Ectodermal cell (in vitro differentiated cells): Measurements from ENCODE around the gene MRAP.

ENCODE experiments used
- H3K27ac ChIP-seq: 2 replicates; pipeline ENCODE4 v1.7.0; 2013; ENCODE audit warnings: mild to moderate bottlenecking, low read depth, low read length; ENCODE audit not compliant: insufficient read depth, poor library complexity, severe bottlenecking
- H3K27me3 ChIP-seq: 2 replicates; pipeline ENCODE4 v1.7.0; 2013; ENCODE audit warnings: mild to moderate bottlenecking, low read length; ENCODE audit not compliant: insufficient read depth, control insufficient read depth, poor library complexity, severe bottlenecking
- H3K36me3 ChIP-seq: one replicate; pipeline ENCODE4 v1.7.0; 2013; ENCODE audit warnings: low read length; ENCODE audit not compliant: control insufficient read depth, insufficient read depth
- H3K4me1 ChIP-seq: one replicate; pipeline ENCODE4 v1.7.0; 2013; ENCODE audit warnings: low read length; ENCODE audit not compliant: control insufficient read depth, insufficient read depth
- H3K4me3 ChIP-seq: 2 replicates; pipeline ENCODE4 v1.7.0; 2013; ENCODE audit warnings: low read depth, low read length, control low read depth; ENCODE audit not compliant: insufficient read depth
- H3K9me3 ChIP-seq: 2 replicates; pipeline ENCODE4 v1.7.0; 2013; ENCODE audit warnings: mild to moderate bottlenecking, low read length, moderate library complexity; ENCODE audit not compliant: control insufficient read depth
- WGBS, 2 experiments: methylation state at CpG; one replicate each; pipeline ENCODE4 v1.1.7; 2013; ENCODE audit warnings: missing lambda C conversion rate in 2 of 2; 5-methylcytosine and 5-hydroxymethylcytosine counted together

Gene MRAP

GRCh38 chr21:32320059-32320458 is 21.4 kb downstream of the MRAP start:
- H3K4me3 ChIP-seq, result no peak overlapping the region
- no peaks in the 10 kb centered on the region for H3K4me1 ChIP-seq
- no peak overlapping the region for H3K27ac ChIP-seq
- WGBS, 2 experiments, result 90 to 94% methylated on average over 6 of the region's 6 CpGs
- H3K27me3 ChIP-seq, result no peaks in the 10 kb centered on the region
- H3K36me3 ChIP-seq, result peaks cover 47% of the 10 kb centered on the region
- no peaks in the 10 kb centered on the region for H3K9me3 ChIP-seq

GRCh38 chr21:32320726-32321125 is 22.1 kb downstream of the MRAP start:
- no peaks in the 10 kb centered on the region for H3K9me3 ChIP-seq
- no peaks in the 10 kb centered on the region for H3K27me3 ChIP-seq
- H3K36me3 ChIP-seq, result peaks cover 45% of the 10 kb centered on the region
- no peak overlapping the region for H3K4me3 ChIP-seq
- WGBS, 2 experiments, result 93 to 95% methylated on average over 13 of the region's 13 CpGs
- H3K27ac ChIP-seq, result no peak overlapping the region
- no peaks in the 10 kb centered on the region for H3K4me1 ChIP-seq

- no peaks in the 10 kb centered on the region for H3K9me3 ChIP-seq
- peaks cover 41% of the 10 kb centered on the region for H3K36me3 ChIP-seq
- WGBS, 2 experiments, result 94 to 96% methylated on average over 13 of the region's 13 CpGs
- H3K4me1 ChIP-seq, result no peaks in the 10 kb centered on the region
- H3K27ac ChIP-seq, result no peak overlapping the region
- no peaks in the 10 kb centered on the region for H3K27me3 ChIP-seq
- no peak overlapping the region for H3K4me3 ChIP-seq
Observed at GRCh38 chr21:32321480-32321879, 22.8 kb downstream of the MRAP start.

- WGBS, 2 experiments, result 96% methylated on average over 11 of the region's 12 CpGs
- no peaks in the 10 kb centered on the region for H3K9me3 ChIP-seq
- no peak overlapping the region for H3K27ac ChIP-seq
- H3K4me3 ChIP-seq, result no peak overlapping the region
- no peaks in the 10 kb centered on the region for H3K4me1 ChIP-seq
- H3K27me3 ChIP-seq, result no peaks in the 10 kb centered on the region
- peaks cover 37% of the 10 kb centered on the region for H3K36me3 ChIP-seq
Observed at GRCh38 chr21:32322103-32322502, 23.4 kb downstream of the MRAP start.

GRCh38 chr21:32322676-32323075 is 24.0 kb downstream of the MRAP start:
- H3K9me3 ChIP-seq, result no peaks in the 10 kb centered on the region
- no peak overlapping the region for H3K4me3 ChIP-seq
- H3K27ac ChIP-seq, result no peak overlapping the region
- WGBS, 2 experiments, result 89 to 90% methylated on average over 10 of the region's 10 CpGs
- peaks cover 32% of the 10 kb centered on the region for H3K36me3 ChIP-seq
- H3K27me3 ChIP-seq, result no peaks in the 10 kb centered on the region
- H3K4me1 ChIP-seq, result no peaks in the 10 kb centered on the region

GRCh38 chr21:32325706-32326105 is 27.1 kb downstream of the MRAP start:
- no peak overlapping the region for H3K27ac ChIP-seq
- H3K4me1 ChIP-seq, result peaks cover 6% of the 10 kb centered on the region
- H3K36me3 ChIP-seq, result peaks cover 23% of the 10 kb centered on the region
- no peaks in the 10 kb centered on the region for H3K9me3 ChIP-seq
- H3K4me3 ChIP-seq, result no peak overlapping the region
- no peaks in the 10 kb centered on the region for H3K27me3 ChIP-seq
- WGBS, 2 experiments, result 91 to 93% methylated on average over 8 of the region's 8 CpGs

- 95 to 97% methylated on average over 3 of the region's 3 CpGs for WGBS, 2 experiments
- H3K36me3 ChIP-seq, result peaks cover 25% of the 10 kb centered on the region
Observed at GRCh38 chr21:32328595-32328994, 29.9 kb downstream of the MRAP start.

GRCh38 chr21:32329331-32329730 is 30.7 kb downstream of the MRAP start:
- Histone ChIP-seq H3K27ac (no peak overlapping the region), H3K9me3 (no peaks in the 10 kb centered on the region), H3K27me3 (no peaks in the 10 kb centered on the region), H3K36me3 (peaks cover 26% of the 10 kb centered on the region), H3K4me1 (peaks cover 18% of the 10 kb centered on the region), H3K4me3 (no peak overlapping the region)
- WGBS, 2 experiments, result 91 to 94% methylated on average over 2 of the region's 2 CpGs

More at GRCh38 chr21:32328595-32328994, 29.9 kb downstream of the MRAP start:
- Histone ChIP-seq H3K27ac (no peak overlapping the region), H3K9me3 (no peaks in the 10 kb centered on the region), H3K27me3 (no peaks in the 10 kb centered on the region), H3K4me3 (no peak overlapping the region), H3K4me1 (peaks cover 18% of the 10 kb centered on the region)

GRCh38 chr21:32329776-32330175 is 31.1 kb downstream of the MRAP start:
- Histone ChIP-seq H3K27me3 (no peaks in the 10 kb centered on the region), H3K36me3 (peaks cover 26% of the 10 kb centered on the region), H3K4me1 (peaks cover 22% of the 10 kb centered on the region), H3K27ac (no peak overlapping the region), H3K4me3 (no peak overlapping the region), H3K9me3 (no peaks in the 10 kb centered on the region)
- WGBS, 2 experiments, result 96 to 97% methylated on average over 3 of the region's 3 CpGs

GRCh38 chr21:32330784-32331311 is 32.2 kb downstream of the MRAP start:
- no peak overlapping the region for H3K4me3 ChIP-seq
- H3K4me1 ChIP-seq, result peaks cover 33% of the 10 kb centered on the region
- no peaks in the 10 kb centered on the region for H3K9me3 ChIP-seq
- peak overlapping the region; percentile 70 for H3K27ac ChIP-seq
- H3K36me3 ChIP-seq, result peaks cover 26% of the 10 kb centered on the region
- 8 to 16% methylated on average over 4 of the region's 4 CpGs for WGBS, 2 experiments
- no peaks in the 10 kb centered on the region for H3K27me3 ChIP-seq
